Activated CD4-positive, alpha-beta T cell treated with anti-CD3 and anti-CD28 coated beads, Interleukin-2, amount 50 U/mL, for 48 hours (primary cell): Measurements from ENCODE around the gene DMAP1.

Source experiments
- DNase-seq, 2 experiments: peaks; one replicate each; pipeline ENCODE4 v3.0.0-alpha.2; 2020

DMAP1 gene

GRCh38 chr1:44256762-44257554 is 43.7 kb downstream of the DMAP1 start:
- no peak for DNase-seq

GRCh38 chr1:44259090-44259489 is 45.8 kb downstream of the DMAP1 start:
- no peak for DNase-seq

GRCh38 chr1:44260792-44261170 is 47.5 kb downstream of the DMAP1 start:
- no peak for DNase-seq

GRCh38 chr1:44261171-44261817 is 48.0 kb downstream of the DMAP1 start:
- no peak for DNase-seq

- DNase-seq = no peak
Measured at GRCh38 chr1:44261962-44262361, 48.7 kb downstream of the DMAP1 start.

- DNase-seq = no peak
Measured at GRCh38 chr1:44262414-44262813, 49.1 kb downstream of the DMAP1 start.

- DNase-seq = no peak
Measured at GRCh38 chr1:44262816-44263567, 49.7 kb downstream of the DMAP1 start.

- no peak for DNase-seq
Measured at GRCh38 chr1:44263568-44264450, 50.5 kb downstream of the DMAP1 start.

GRCh38 chr1:44264451-44264771 is 51.1 kb downstream of the DMAP1 start:
- no peak for DNase-seq

- no peak for DNase-seq
Measured at GRCh38 chr1:44265656-44266358, 52.5 kb downstream of the DMAP1 start.

GRCh38 chr1:44266400-44267344 is 53.4 kb downstream of the DMAP1 start:
- DNase-seq = no peak

GRCh38 chr1:44267438-44267837 is 54.2 kb downstream of the DMAP1 start:
- DNase-seq = no peak

- DNase-seq = no peak
Measured at GRCh38 chr1:44268054-44268453, 54.8 kb downstream of the DMAP1 start.
